Nephron progenitor cell (in vitro differentiated cells): ENCODE results near the gene MZT1.

Experiments used
- DNase-seq: peaks from one replicate; pipeline ENCODE4 v3.0.0; 2021
- H3K27ac Mint-ChIP-seq: 2 replicates; pipeline ENCODE4 v1.8.0; 2021; ENCODE audit warnings: mild to moderate bottlenecking, moderate library complexity, mixed read lengths
- H3K27me3 Mint-ChIP-seq: 2 replicates; pipeline ENCODE4 v1.8.0; 2021; ENCODE audit warnings: mild to moderate bottlenecking, low read depth, mixed read lengths; ENCODE audit not compliant: poor library complexity
- H3K36me3 Mint-ChIP-seq: 2 replicates; pipeline ENCODE4 v1.8.0; 2021; ENCODE audit warnings: low read depth, mixed read lengths
- H3K4me1 Mint-ChIP-seq: 2 replicates; pipeline ENCODE4 v1.8.0; 2021; ENCODE audit warnings: mixed read lengths
- H3K4me3 Mint-ChIP-seq: 2 replicates; pipeline ENCODE4 v1.8.0; 2021; ENCODE audit warnings: mild to moderate bottlenecking, moderate library complexity, mixed read lengths
- H3K9me3 Mint-ChIP-seq: 2 replicates; pipeline ENCODE4 v1.8.0; 2021; ENCODE audit warnings: mild to moderate bottlenecking, moderate library complexity, mixed read lengths
- TF ChIP-seq, protein P1 (sequence below): fragments of 200-600 bp; sonication (generic); IDR thresholded peaks from 2 replicates; pipeline ENCODE4 v1.5.0; 2021; ENCODE audit warnings: antibody characterized with exemption

MZT1 gene, protein sequence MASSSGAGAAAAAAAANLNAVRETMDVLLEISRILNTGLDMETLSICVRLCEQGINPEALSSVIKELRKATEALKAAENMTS

DNA sequence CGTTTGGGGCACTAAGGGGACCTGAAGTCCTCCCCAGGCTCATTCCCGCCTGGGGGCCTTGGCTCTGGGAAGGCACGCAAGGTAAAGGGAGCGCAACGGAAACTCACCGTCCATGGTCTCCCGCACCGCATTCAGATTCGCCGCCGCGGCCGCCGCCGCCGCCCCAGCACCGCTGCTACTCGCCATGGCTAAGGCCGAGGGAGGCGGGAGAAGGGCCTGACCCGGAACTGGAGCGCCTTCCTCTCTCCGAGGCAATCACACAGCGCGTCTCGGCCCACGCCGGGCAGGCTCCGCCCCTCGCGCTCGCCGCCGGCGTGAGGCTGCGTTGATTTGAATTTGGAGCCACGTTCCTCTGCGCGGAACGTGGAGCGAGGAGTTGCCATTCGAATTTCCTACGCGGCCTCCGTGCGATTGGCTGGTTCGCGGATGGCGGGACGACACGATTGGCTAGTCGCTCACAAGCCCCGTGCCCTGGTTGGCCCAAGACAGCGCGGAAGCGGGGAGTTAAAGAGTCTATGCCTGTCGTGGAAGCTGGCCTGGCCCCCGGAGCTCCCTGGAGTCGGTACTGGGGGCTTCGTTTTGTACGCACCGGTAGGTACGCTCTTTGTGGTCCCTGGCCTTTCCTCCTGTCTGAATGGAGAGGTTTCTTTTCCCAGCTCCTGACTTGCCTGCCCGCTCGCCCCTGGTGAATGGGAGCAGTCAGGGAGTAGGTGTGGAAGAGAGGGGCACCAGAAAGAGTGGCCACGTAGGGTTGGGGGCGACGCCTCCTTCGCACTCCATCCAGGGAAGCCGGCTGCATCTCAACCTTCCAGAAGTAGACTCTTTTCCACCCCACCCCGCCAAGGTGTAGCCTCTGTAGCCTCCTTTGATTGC, at the start of gene MZT1, which contains the start of gene BORA:
Gene MZT1, minus strand, starts transcription at position 213 of the 873 bp plus-strand sequence. Its CDS starts 27 bp downstream, at position 186.
Gene BORA, plus strand, starts transcription at position 507 of the 873 bp plus-strand sequence. CDS start 1,018 bp downstream, outside the sequence.
- Mint-ChIP-seq H3K27ac (peak within 1 kb of the TSS; percentile 57), H3K36me3 (peaks cover 57% of the 10 kb centered on the region), H3K9me3 (peaks cover 23% of the 10 kb centered on the region), H3K4me3 (peak within 1 kb of the TSS; percentile 95), H3K27me3 (peaks cover 4% of the 10 kb centered on the region), H3K4me1 (peaks cover 39% of the 10 kb centered on the region)
- TF ChIP-seq, protein P1, sequence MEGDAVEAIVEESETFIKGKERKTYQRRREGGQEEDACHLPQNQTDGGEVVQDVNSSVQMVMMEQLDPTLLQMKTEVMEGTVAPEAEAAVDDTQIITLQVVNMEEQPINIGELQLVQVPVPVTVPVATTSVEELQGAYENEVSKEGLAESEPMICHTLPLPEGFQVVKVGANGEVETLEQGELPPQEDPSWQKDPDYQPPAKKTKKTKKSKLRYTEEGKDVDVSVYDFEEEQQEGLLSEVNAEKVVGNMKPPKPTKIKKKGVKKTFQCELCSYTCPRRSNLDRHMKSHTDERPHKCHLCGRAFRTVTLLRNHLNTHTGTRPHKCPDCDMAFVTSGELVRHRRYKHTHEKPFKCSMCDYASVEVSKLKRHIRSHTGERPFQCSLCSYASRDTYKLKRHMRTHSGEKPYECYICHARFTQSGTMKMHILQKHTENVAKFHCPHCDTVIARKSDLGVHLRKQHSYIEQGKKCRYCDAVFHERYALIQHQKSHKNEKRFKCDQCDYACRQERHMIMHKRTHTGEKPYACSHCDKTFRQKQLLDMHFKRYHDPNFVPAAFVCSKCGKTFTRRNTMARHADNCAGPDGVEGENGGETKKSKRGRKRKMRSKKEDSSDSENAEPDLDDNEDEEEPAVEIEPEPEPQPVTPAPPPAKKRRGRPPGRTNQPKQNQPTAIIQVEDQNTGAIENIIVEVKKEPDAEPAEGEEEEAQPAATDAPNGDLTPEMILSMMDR = no peak
- peak; percentile 91 for DNase-seq

DNA sequence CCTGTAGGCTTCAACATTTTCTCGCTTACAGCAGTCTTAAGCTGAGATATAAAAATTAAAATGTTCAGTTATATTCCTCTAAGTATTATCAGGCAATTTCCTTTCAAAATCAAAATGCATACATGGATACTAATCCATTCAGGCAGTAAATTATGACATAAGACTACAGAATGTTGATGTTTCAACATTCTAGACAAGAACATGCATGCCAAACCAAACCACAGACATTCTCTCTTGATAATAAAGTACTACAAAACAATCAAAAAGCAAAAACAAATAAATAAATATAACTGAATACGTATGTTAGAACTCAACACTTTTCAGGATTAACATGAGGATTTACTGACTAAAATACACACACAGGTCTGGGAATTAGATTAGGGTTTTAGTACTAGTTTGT, 46.6 kb upstream of the MZT1 start:
- Mint-ChIP-seq H3K27me3 (no peaks in the 10 kb centered on the region), H3K36me3 (peaks cover 72% of the 10 kb centered on the region), H3K4me1 (no peaks in the 10 kb centered on the region), H3K4me3 (no peak overlapping the region), H3K9me3 (no peaks in the 10 kb centered on the region), H3K27ac (no peak overlapping the region)
- DNase-seq = no peak
- TF ChIP-seq, protein P1 = no peak

DNA sequence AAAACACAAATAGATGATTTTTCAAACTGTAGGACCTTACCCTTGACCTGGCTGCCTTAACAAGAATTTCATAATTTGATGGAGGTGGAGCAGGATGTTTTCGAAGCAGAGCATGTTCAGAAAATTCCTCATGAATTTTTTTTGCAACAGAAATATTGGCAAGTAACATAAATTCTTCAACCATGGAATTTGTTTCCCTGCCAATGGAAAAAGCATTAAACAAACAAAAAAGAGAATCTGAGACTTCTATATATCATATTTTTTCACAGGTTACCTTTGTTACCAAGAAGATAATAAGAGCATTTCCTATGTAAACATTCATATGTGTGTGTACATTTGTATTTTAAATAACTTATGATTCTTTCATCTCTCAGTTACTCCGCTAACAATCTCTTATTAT, 36.0 kb upstream of the MZT1 start:
- Mint-ChIP-seq H3K36me3 (peaks cover 65% of the 10 kb centered on the region), H3K4me3 (no peak overlapping the region), H3K9me3 (no peaks in the 10 kb centered on the region), H3K4me1 (no peaks in the 10 kb centered on the region), H3K27me3 (no peaks in the 10 kb centered on the region), H3K27ac (no peak overlapping the region)
- no peak for DNase-seq
- TF ChIP-seq, protein P1 = no peak

DNA sequence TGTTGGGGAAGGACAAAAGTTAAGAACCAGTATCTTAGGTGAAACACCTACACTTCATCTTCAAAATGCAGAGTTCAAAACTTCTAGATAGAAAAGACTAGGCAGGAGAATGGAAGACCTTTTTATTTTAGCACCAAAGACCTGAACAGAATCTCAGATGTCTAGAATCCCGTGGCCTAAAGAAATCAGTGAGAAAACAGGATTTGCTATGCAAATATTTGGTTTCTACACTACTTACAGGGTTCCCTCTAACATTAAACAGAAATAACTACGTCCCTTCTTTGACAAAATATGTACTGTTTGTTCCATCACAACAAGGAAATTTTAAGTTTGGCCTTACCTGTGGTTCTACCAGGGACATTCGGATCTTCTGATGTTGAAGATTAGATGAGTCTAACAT, 32.8 kb upstream of the MZT1 start:
- TF ChIP-seq, protein P1 = no peak
- H3K4me1 Mint-ChIP-seq = no peaks in the 10 kb centered on the region
- H3K9me3 Mint-ChIP-seq = no peaks in the 10 kb centered on the region
- H3K4me3 Mint-ChIP-seq = no peak overlapping the region
- H3K27me3 Mint-ChIP-seq = no peaks in the 10 kb centered on the region
- H3K27ac Mint-ChIP-seq = no peak overlapping the region
- H3K36me3 Mint-ChIP-seq = peaks cover 58% of the 10 kb centered on the region
- DNase-seq = no peak

DNA sequence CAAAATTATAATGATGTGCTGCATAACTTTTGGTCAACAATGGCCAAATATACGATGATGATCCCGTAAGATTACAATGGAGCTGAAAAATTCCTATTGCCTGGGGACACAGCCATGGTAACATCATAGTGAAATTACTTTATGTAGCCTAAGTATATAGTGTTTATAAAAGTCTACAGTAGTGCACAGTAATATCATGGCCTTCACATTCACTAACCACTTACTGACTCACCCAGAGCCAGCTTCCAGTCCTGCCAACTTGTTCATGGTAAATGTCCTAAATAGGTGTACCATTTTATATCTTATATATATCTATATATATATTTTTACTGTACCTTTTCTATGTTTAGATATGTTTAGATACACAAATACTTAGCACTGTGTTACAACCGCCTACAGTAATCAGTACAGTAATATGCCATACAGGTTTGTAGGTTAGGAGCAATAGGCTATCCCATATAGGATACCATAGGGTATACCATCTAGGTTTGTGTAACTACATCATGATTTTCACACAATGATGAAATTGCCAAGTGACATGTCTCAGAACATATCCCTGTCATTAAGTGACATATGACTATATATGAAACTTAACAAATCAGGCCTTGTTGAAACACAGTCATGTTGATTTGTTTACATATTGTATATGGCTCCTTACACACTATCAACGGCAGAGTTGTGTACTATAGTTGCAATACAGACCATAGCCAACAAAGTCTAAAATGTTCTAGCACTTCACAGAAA, 30.5 kb upstream of the MZT1 start:
- H3K27ac Mint-ChIP-seq = no peak overlapping the region
- H3K4me3 Mint-ChIP-seq = no peak overlapping the region
- no peaks in the 10 kb centered on the region for H3K4me1 Mint-ChIP-seq
- peaks cover 53% of the 10 kb centered on the region for H3K36me3 Mint-ChIP-seq
- H3K9me3 Mint-ChIP-seq = no peaks in the 10 kb centered on the region
- no peak for DNase-seq
- H3K27me3 Mint-ChIP-seq = no peaks in the 10 kb centered on the region
- TF ChIP-seq, protein P1 = no peak
